K562 (cell line): ENCODE results near the gene MTRF1L. TPM values are rescaled to one million over a fixed set of nuclear protein-coding genes. Genes with fewer than 3 reads are reported as not detected.

Experiments
- ATAC-seq: fragments of 200-7000 bp; cut with Tn5 transposase; 3 replicates; pipeline ENCODE4 v1.9.1; 2020; ENCODE audit warnings: moderate library complexity
- BruUV-seq: library from RNA; stranded (reverse); fragments of 400-500 nt; replicated peaks from 2 replicates; lab custom pipeline; 2021; lab: Mats Ljungman, UMichigan
- CTCF ChIA-PET: fragments of 300-600 bp; formaldehyde crosslinking; extraction: SDS; loops from one replicate; lab custom pipeline; 2021; ENCODE audit warnings: low intra/inter-chr PET ratio; lab: Yijun Ruan, JAX
- POLR2A ChIA-PET: fragments of 300-600, 350-650 bp; sonication (Branson Sonifier 250); formaldehyde crosslinking; extraction: SDS; loops from one replicate; lab custom pipeline; 2021; ENCODE audit warnings: antibody characterized with exemption, inconsistent platforms; lab: Yijun Ruan, JAX
- DNase-seq, 4 experiments: peaks; one replicate each; pipeline versions ENCODE4 v3.0.0 to v3.0.0-alpha.2; 2011 to 2018; ENCODE audit warnings: low spot score in 3 of 4, mixed read lengths in 3 of 4; ENCODE audit errors: extremely low read depth in 1 of 4
- FAIRE-seq: peaks from 2 replicates; lab custom pipeline; 2011; peaks lifted over from hg19 to GRCh38; lab: Jason Lieb, UNC
- H2AFZ ChIP-seq: 2 replicates; pipeline ENCODE4 v1.6.0; 2011; ENCODE audit warnings: low read depth, low read length, control low read depth, inconsistent platforms
- H3K27ac ChIP-seq: fragments of 200-600 bp; 3 replicates; pipeline ENCODE4 v1.8.0; 2011; ENCODE audit warnings: low read depth, mild to moderate bottlenecking, control low read depth, inconsistent platforms, low read length, moderate library complexity, mixed read lengths; ENCODE audit errors: extremely low read depth
- H3K27me3 ChIP-seq, 2 experiments: fragments of 300-600 bp in 1 of 2; 2 replicates in 1 of 2; 3 replicates in 1 of 2; pipeline versions ENCODE4 v1.6.0 to v1.8.0; 2011; ENCODE audit warnings: inconsistent platforms in 2 of 2, low read length in 2 of 2, mild to moderate bottlenecking in 1 of 2, mixed read lengths in 1 of 2, moderate library complexity in 1 of 2; ENCODE audit not compliant: control insufficient read depth in 2 of 2, insufficient read depth in 2 of 2
- H3K36me3 ChIP-seq: fragments of 300-600 bp; 3 replicates; pipeline ENCODE4 v1.8.0; 2011; ENCODE audit warnings: mild to moderate bottlenecking, low read length, inconsistent platforms; ENCODE audit not compliant: control insufficient read depth, insufficient read depth
- H3K4me1 ChIP-seq, 2 experiments: fragments of 200-600 bp in 1 of 2; replicated peaks in 1 of 2; 2 replicates in 1 of 2; 3 replicates in 1 of 2; pipeline versions ENCODE4 v1.5.1 to v1.8.0; 2011; ENCODE audit warnings: inconsistent platforms in 2 of 2, low read length in 2 of 2, mild to moderate bottlenecking in 1 of 2, mixed read lengths in 1 of 2, moderate library complexity in 1 of 2; ENCODE audit not compliant: control insufficient read depth in 2 of 2, insufficient read depth in 2 of 2
- H3K4me2 ChIP-seq: 2 replicates; pipeline ENCODE4 v1.6.1; 2011; ENCODE audit warnings: low read length, control low read depth, inconsistent platforms, mixed read lengths; ENCODE audit not compliant: insufficient read depth
- H3K4me3 ChIP-seq: fragments of 200-600 bp; sonication (generic), shearing (Covaris generic); 2 replicates; pipeline ENCODE4 v1.5.1; 2016; ENCODE audit warnings: control low read depth, inconsistent platforms
- H3K79me2 ChIP-seq: fragments of 200-600 bp; 3 replicates; pipeline ENCODE4 v1.8.0; 2011; ENCODE audit warnings: low read length, inconsistent platforms; ENCODE audit not compliant: control insufficient read depth, insufficient read depth
- H3K9ac ChIP-seq, 2 experiments: 2 replicates each; pipeline versions ENCODE4 v1.6.0 to v1.6.1; 2011; ENCODE audit warnings: low read depth in 2 of 2, low read length in 2 of 2, control low read depth in 1 of 2, inconsistent platforms in 1 of 2, mild to moderate bottlenecking in 1 of 2, mixed read lengths in 1 of 2; ENCODE audit not compliant: insufficient read depth in 1 of 2
- H3K9me1 ChIP-seq: one replicate; pipeline ENCODE4 v1.6.0; 2011; ENCODE audit warnings: inconsistent platforms, mild to moderate bottlenecking, low read length, moderate library complexity; ENCODE audit not compliant: control insufficient read depth, insufficient read depth
- H3K9me3 ChIP-seq: replicated peaks from 2 replicates; pipeline ENCODE4 v1.5.1; 2011; ENCODE audit warnings: low read depth, low read length, inconsistent platforms; ENCODE audit not compliant: control insufficient read depth, insufficient read depth
- H4K20me1 ChIP-seq: replicated peaks from 2 replicates; pipeline ENCODE4 v1.6.1; 2011; ENCODE audit warnings: low read length, inconsistent platforms, mixed read lengths; ENCODE audit not compliant: control insufficient read depth, insufficient read depth
- CBX1 ChIP-seq: sonication (generic); IDR thresholded peaks from 2 replicates; pipeline ENCODE4 v1.6.1; 2016; ENCODE audit warnings: antibody characterized with exemption, low read depth, mild to moderate bottlenecking
- CC2D1A ChIP-seq: fragments of 450-650 bp; IDR thresholded peaks from 2 replicates; pipeline ENCODE4 v1.6.1; 2017; ENCODE audit warnings: mild to moderate bottlenecking
- CHCHD3 ChIP-seq: fragments of 250-450 bp; sonication (Bioruptor Pico); IDR thresholded peaks from 2 replicates; pipeline ENCODE4 v2.1.2; 2022; ENCODE audit warnings: mild to moderate bottlenecking
- DPF2 ChIP-seq: fragments of 450-650 bp; IDR thresholded peaks from 2 replicates; pipeline ENCODE4 v1.6.1; 2016
- EHMT2 ChIP-seq: fragments of 450-650 bp; IDR thresholded peaks from 2 replicates; pipeline ENCODE4 v1.6.1; 2018; ENCODE audit warnings: antibody characterized with exemption
- EP300 ChIP-seq: IDR thresholded peaks from 2 replicates; pipeline ENCODE4 v1.6.1; 2012; ENCODE audit warnings: low read length, improper control_type of control experiment
- TAF9B ChIP-seq: fragments of 450-650 bp; IDR thresholded peaks from 2 replicates; pipeline ENCODE4 v1.6.1; 2018; ENCODE audit warnings: mild to moderate bottlenecking; ENCODE audit not compliant: partially characterized antibody
- TBP ChIP-seq: optimal IDR thresholded peaks from 2 replicates; pipeline ENCODE3; 2011; ENCODE audit warnings: low read depth, low read length, improper control_type of control experiment
- ZBTB7A ChIP-seq: IDR thresholded peaks from 2 replicates; pipeline ENCODE4 v1.6.1; 2011; ENCODE audit warnings: low read depth, mild to moderate bottlenecking, low read length, moderate library complexity, borderline replicate concordance; ENCODE audit not compliant: control insufficient read depth
- ZNF717 ChIP-seq: fragments of 250-450 bp; sonication (Bioruptor Pico); IDR thresholded peaks from 2 replicates; pipeline ENCODE4 v1.5.0; 2021
- WGBS: fragments of 100-300 bp; shearing (Covaris generic); methylation state at CpG from one replicate; pipeline ENCODE4 v1.1.6; 2016; ENCODE audit warnings: low coverage, mixed read lengths; ENCODE audit not compliant: insufficient coverage; ENCODE audit errors: missing lambda C conversion rate; 5-methylcytosine and 5-hydroxymethylcytosine counted together
- in situ Hi-C: fragments of 300-500 bp; cut with MboI; formaldehyde crosslinking; loops from 4 replicates; pipeline ENCODE4 v1.15.0; 2018; ENCODE audit warnings: inconsistent platforms, mixed read lengths
- intact Hi-C: fragments of 100-400 bp; cut with micrococcal nuclease; formaldehyde crosslinking; loops from 2 replicates; pipeline ENCODE4 v1.14.2; 2022
- polyA plus RNA-seq, 8 experiments: library from polyadenylated mRNA; depleted of rRNA in 4 of 8; stranded (reverse) in 5 of 8; unstranded in 3 of 8; fragments of >200 nt; fragmentation: Nextera tagmentation in 2 of 8; fragmentation: Illumina TruSeq in 1 of 8; extraction: Ambion mirVana in 2 of 8; extraction: Trizol in 1 of 8; gene quantifications; 2 replicates each; pipeline versions ENCODE4 v1.2.1 to v1.2.3, GENCODE V29; 2011 to 2014; ENCODE audit warnings: inconsistent platforms in 1 of 8, missing spikeins in 1 of 8
- total RNA-seq, 7 experiments: library from RNA; depleted of rRNA in 6 of 7; stranded (reverse); fragments of >200 nt in 6 of 7; fragmentation: Illumina TruSeq in 2 of 7; extraction: Trizol in 2 of 7; gene quantifications; 2 replicates each; pipeline versions ENCODE4 v1.2.1 to v1.2.3, GENCODE V29; 2011 to 2021; ENCODE audit warnings: low replicate concordance in 1 of 7
- TF ChIP-seq, protein P1 (sequence below): sonication (generic); formaldehyde crosslinking; IDR thresholded peaks from 2 replicates; pipeline ENCODE4 v1.8.1; 2023; ENCODE audit warnings: mild to moderate bottlenecking, missing genetic modification reagents
- TF ChIP-seq, protein P2 (sequence below), 2 experiments: fragments of 450-650 bp in 1 of 2; sonication (generic) in 1 of 2; formaldehyde crosslinking; conservative IDR thresholded peaks; 2 replicates each; pipeline versions ENCODE4 v1.4.0 to v1.8.1; 2020 to 2022; ENCODE audit warnings: mild to moderate bottlenecking in 1 of 2, missing genetic modification reagents in 1 of 2
- TF ChIP-seq, protein P3 (sequence below): fragments of 450-650 bp; formaldehyde crosslinking; IDR thresholded peaks from 2 replicates; pipeline ENCODE4 v1.4.0; 2022; ENCODE audit warnings: missing genetic modification characterization
- TF ChIP-seq, protein P4 (sequence below): fragments of 450-650 bp; conservative IDR thresholded peaks from 2 replicates; pipeline ENCODE4 v1.6.1; 2016; ENCODE audit warnings: missing genetic modification characterization, low read depth, mild to moderate bottlenecking, control low read depth, missing compliant biosample characterization

MTRF1L gene
- total and polyA plus RNA-seq, 9 of the 15 experiments (the other 6 are each of a cell fraction or from before 2014, with no cell fraction given): 10.7 to 34.0 (median 30.2) TPM

DNA sequence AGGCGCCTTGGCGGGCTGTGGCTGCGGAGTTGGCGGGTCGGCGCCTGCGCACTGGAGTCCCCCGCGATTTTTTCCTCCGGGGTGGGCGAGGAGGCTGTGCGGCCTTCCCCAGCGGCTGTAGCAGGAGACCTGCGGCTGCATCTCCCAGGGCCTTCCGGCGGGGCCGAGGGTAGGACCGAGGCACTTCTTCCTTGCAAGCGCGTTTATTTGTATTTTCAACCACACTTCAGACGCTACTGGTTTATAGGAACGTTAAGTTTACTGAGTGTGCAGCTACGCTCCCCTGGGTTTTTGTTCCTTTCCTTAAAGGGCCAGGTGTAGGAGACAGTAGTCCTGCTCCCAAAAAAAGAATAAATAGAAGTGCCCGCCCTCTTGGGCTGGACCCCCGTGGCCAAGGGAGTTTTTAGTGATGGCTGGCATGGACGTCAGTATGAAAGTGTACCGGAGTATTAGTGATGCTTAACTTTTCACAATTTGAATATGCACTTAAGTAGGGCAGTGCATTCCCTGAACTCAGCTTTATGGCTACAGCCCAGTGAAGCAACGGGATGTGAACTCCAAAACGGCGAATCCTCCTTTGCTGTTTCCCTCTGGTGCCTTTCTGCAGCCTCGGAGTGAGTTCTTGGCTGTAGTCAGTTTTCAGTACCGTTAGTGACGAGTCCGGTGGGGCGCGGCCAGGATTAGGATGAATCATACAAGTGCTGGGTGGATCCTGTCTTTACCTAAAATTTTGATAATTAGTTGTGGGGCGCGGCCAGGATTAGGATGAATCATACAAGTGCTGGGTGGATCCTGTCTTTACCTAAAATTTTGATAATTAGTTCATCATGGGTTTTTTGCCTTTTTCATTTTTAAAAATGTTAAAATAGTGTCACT lies 18.6 kb downstream of the MTRF1L start:
- BruUV-seq: TSS peak; percentile 71
- ATAC-seq: peak; percentile 61
- DNase-seq: peak in 3 of 4 experiments; percentile 42 to 98 (median 93)
- Histone ChIP-seq H3K9me1 (no peaks in the 10 kb centered on the region), H3K4me1 (peaks cover 5 to 23% of the 10 kb centered on the region in 2 experiments), H3K4me3 (peak overlapping the region; percentile 99), H3K27me3 (no peaks in the 10 kb centered on the region), H3K27ac (peak overlapping the region; percentile 94), H3K36me3 (peaks cover 49% of the 10 kb centered on the region), H4K20me1 (peaks cover 11% of the 10 kb centered on the region), H3K4me2 (peak overlapping the region; percentile 97), H2AFZ (peak overlapping the region; percentile 99), H3K79me2 (peaks cover 81% of the 10 kb centered on the region), H3K9ac (peak overlapping the region; percentile 89 to 97), H3K9me3 (no peaks in the 10 kb centered on the region)
- POLR2A ChIA-PET: interaction anchor here (0.6 to 3.9 kb wide), 11 partner anchors 9 to 1530 kb away, joined by 3 to 37 read pairs (median 4); no protein-coding TSS in a partner anchor
- peak; percentile 92 for FAIRE-seq
- intact Hi-C loops (loop anchor here (2.0 to 10.0 kb wide), 4 partner anchors 19 to 1751 kb away; partner anchors contain the start of genes MTRF1L, RMND1, SCAF8 and ZBTB2), in situ Hi-C loops (loop anchor here (25.0 kb wide), 2 partner anchors 1528 to 1572 kb away; partner anchors contain the start of gene CNKSR3)
- 0% methylated on average over 38 of the region's 38 CpGs for WGBS
- CTCF ChIA-PET: no interaction called here
- 0 out of 2 replicates have a peak, but pooled peaks have one; percentile 29 for TF ChIP-seq ZNF717 (CRISPR knock-in tag)
- TF ChIP-seq CBX1: peak; percentile 60; the same call in 1 of the 2 replicates
- TF ChIP-seq EHMT2: no peak
- TF ChIP-seq, protein P1, sequence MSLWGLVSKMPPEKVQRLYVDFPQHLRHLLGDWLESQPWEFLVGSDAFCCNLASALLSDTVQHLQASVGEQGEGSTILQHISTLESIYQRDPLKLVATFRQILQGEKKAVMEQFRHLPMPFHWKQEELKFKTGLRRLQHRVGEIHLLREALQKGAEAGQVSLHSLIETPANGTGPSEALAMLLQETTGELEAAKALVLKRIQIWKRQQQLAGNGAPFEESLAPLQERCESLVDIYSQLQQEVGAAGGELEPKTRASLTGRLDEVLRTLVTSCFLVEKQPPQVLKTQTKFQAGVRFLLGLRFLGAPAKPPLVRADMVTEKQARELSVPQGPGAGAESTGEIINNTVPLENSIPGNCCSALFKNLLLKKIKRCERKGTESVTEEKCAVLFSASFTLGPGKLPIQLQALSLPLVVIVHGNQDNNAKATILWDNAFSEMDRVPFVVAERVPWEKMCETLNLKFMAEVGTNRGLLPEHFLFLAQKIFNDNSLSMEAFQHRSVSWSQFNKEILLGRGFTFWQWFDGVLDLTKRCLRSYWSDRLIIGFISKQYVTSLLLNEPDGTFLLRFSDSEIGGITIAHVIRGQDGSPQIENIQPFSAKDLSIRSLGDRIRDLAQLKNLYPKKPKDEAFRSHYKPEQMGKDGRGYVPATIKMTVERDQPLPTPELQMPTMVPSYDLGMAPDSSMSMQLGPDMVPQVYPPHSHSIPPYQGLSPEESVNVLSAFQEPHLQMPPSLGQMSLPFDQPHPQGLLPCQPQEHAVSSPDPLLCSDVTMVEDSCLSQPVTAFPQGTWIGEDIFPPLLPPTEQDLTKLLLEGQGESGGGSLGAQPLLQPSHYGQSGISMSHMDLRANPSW (CRISPR knock-in tag): 0 out of 2 replicates have a peak, but pooled peaks have one; percentile 38
- TF ChIP-seq CC2D1A: peak; percentile 31; the same call in 1 of the 2 replicates
- peak; percentile 86 for TF ChIP-seq DPF2
- TF ChIP-seq ZBTB7A: peak; percentile 51; the same call in 1 of the 2 replicates
- TF ChIP-seq TBP: peak; percentile 13
- 0 out of 2 replicates have a peak, but pooled peaks have one; percentile 55 for TF ChIP-seq CHCHD3
- peak; percentile 51; the same call in 1 of the 2 replicates for TF ChIP-seq EP300
- peak; percentile 64 for TF ChIP-seq TAF9B
- TF ChIP-seq, protein P2, sequence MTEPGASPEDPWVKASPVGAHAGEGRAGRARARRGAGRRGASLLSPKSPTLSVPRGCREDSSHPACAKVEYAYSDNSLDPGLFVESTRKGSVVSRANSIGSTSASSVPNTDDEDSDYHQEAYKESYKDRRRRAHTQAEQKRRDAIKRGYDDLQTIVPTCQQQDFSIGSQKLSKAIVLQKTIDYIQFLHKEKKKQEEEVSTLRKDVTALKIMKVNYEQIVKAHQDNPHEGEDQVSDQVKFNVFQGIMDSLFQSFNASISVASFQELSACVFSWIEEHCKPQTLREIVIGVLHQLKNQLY (CRISPR knock-in tag; conservative IDR thresholded peaks at IDR 0.05): no peak
- TF ChIP-seq, protein P3, sequence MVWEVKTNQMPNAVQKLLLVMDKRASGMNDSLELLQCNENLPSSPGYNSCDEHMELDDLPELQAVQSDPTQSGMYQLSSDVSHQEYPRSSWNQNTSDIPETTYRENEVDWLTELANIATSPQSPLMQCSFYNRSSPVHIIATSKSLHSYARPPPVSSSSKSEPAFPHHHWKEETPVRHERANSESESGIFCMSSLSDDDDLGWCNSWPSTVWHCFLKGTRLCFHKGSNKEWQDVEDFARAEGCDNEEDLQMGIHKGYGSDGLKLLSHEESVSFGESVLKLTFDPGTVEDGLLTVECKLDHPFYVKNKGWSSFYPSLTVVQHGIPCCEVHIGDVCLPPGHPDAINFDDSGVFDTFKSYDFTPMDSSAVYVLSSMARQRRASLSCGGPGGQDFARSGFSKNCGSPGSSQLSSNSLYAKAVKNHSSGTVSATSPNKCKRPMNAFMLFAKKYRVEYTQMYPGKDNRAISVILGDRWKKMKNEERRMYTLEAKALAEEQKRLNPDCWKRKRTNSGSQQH (CRISPR knock-in tag): no peak
- TF ChIP-seq, protein P4, sequence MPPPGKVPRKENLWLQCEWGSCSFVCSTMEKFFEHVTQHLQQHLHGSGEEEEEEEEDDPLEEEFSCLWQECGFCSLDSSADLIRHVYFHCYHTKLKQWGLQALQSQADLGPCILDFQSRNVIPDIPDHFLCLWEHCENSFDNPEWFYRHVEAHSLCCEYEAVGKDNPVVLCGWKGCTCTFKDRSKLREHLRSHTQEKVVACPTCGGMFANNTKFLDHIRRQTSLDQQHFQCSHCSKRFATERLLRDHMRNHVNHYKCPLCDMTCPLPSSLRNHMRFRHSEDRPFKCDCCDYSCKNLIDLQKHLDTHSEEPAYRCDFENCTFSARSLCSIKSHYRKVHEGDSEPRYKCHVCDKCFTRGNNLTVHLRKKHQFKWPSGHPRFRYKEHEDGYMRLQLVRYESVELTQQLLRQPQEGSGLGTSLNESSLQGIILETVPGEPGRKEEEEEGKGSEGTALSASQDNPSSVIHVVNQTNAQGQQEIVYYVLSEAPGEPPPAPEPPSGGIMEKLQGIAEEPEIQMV (tag): no peak
